HCT116 (cell line): ENCODE results near the gene PPP4R3A. TPM values are rescaled to one million over a fixed set of nuclear protein-coding genes. Genes with fewer than 3 reads are reported as not detected.

ENCODE experiments used
- ATAC-seq: fragments of 200-7000 bp; cut with Tn5 transposase; 2 replicates; pipeline ENCODE4 v1.9.1; 2020; ENCODE audit warnings: mild to moderate bottlenecking, moderate library complexity
- BruUV-seq: library from RNA; stranded (reverse); fragments of 400-500 nt; replicated peaks from 2 replicates; lab custom pipeline; 2021; lab: Mats Ljungman, UMichigan
- CTCF ChIA-PET: fragments of 300-600 bp; sonication (Branson Sonifier 250); formaldehyde crosslinking; loops from one replicate; lab custom pipeline; 2021; ENCODE audit warnings: antibody characterized with exemption; lab: Charles Lee
- POLR2A ChIA-PET: fragments of 300-600, 350-600 bp; sonication (Branson Sonifier 250); formaldehyde crosslinking; loops from one replicate; lab custom pipeline; 2021; ENCODE audit warnings: antibody characterized with exemption; lab: Charles Lee
- RAD21 ChIA-PET, 2 experiments: fragments of 300-600 bp; sonication (Branson Sonifier 250); formaldehyde crosslinking; loops; one replicate each; lab custom pipeline; 2023; ENCODE audit warnings: low total read pairs in 2 of 2; ENCODE audit not compliant: uncharacterized antibody in 2 of 2, unreplicated experiment in 2 of 2, low non-redundant PET in 1 of 2; lab: Charles Lee
- DNase-seq: peaks from one replicate; pipeline ENCODE4 v3.0.0-alpha.2; 2010; ENCODE audit warnings: low read depth, low spot score
- H2AFZ ChIP-seq: fragments of 200-600 bp; shearing (Covaris generic), sonication (generic); 2 replicates; pipeline ENCODE4 v1.6.1; 2017; ENCODE audit warnings: low read depth, mixed run types, mixed read lengths, antibody characterized with exemption, low read length; ENCODE audit not compliant: poor library complexity, severe bottlenecking
- H3K27ac ChIP-seq: 2 replicates; pipeline ENCODE4 v1.5.1; 2012; ENCODE audit warnings: low read depth, low read length
- H3K27me3 ChIP-seq: fragments of 200-600 bp; sonication (generic); 2 replicates; pipeline ENCODE4 v1.6.1; 2016; ENCODE audit warnings: mixed run types, low read length, mixed read lengths; ENCODE audit not compliant: insufficient read depth
- H3K36me3 ChIP-seq, 2 experiments: fragments of 200-500 bp in 1 of 2; fragments of 200-600 bp in 1 of 2; sonication (Bioruptor generic) in 1 of 2; sonication (generic) in 1 of 2; 2 replicates each; pipeline versions ENCODE4 v1.5.1 to v1.6.1; 2014 to 2016; ENCODE audit warnings: low read length in 2 of 2, inconsistent platforms in 1 of 2, mixed read lengths in 1 of 2, mixed run types in 1 of 2; ENCODE audit not compliant: insufficient read depth in 2 of 2, control insufficient read depth in 1 of 2
- H3K4me1 ChIP-seq, 2 experiments: fragments of 200-600 bp in 1 of 2; sonication (generic) in 1 of 2; 2 replicates each; pipeline versions ENCODE4 v1.5.1 to v1.6.1; 2012 to 2017; ENCODE audit warnings: low read length in 2 of 2, inconsistent platforms in 1 of 2, mild to moderate bottlenecking in 1 of 2, mixed read lengths in 1 of 2, mixed run types in 1 of 2, moderate library complexity in 1 of 2; ENCODE audit not compliant: insufficient read depth in 2 of 2, control insufficient read depth in 1 of 2
- H3K4me2 ChIP-seq: fragments of 200-600 bp; sonication (generic); 2 replicates; pipeline ENCODE4 v1.6.1; 2017; ENCODE audit warnings: mixed run types, low read length, mixed read lengths
- H3K4me3 ChIP-seq, 2 experiments: fragments of 200-600 bp in 1 of 2; sonication (generic) in 1 of 2; replicated peaks in 1 of 2; 2 replicates each; pipeline ENCODE4 v1.5.1; 2011 to 2016; ENCODE audit warnings: low read length in 2 of 2, control low read depth in 1 of 2, low read depth in 1 of 2, mild to moderate bottlenecking in 1 of 2, mixed read lengths in 1 of 2, mixed run types in 1 of 2
- H3K79me2 ChIP-seq: fragments of 200-600 bp; sonication (generic); 2 replicates; pipeline ENCODE4 v1.6.1; 2017; ENCODE audit warnings: mild to moderate bottlenecking, mixed run types, low read length, moderate library complexity, mixed read lengths; ENCODE audit not compliant: insufficient read depth
- H3K9ac ChIP-seq: fragments of 200-600 bp; sonication (generic); 2 replicates; pipeline ENCODE4 v1.6.1; 2016; ENCODE audit warnings: low read length, mixed read lengths
- H3K9me2 ChIP-seq: fragments of 200-600 bp; sonication (generic), shearing (Covaris generic); 2 replicates; pipeline ENCODE4 v1.6.1; 2017; ENCODE audit warnings: mixed run types, mild to moderate bottlenecking, moderate library complexity; ENCODE audit not compliant: insufficient read depth
- H3K9me3 ChIP-seq, 2 experiments: fragments of 200-500 bp in 1 of 2; fragments of 200-600 bp in 1 of 2; sonication (Bioruptor generic) in 1 of 2; sonication (generic) in 1 of 2; 2 replicates each; pipeline ENCODE4 v1.6.1; 2014 to 2017; ENCODE audit warnings: low read length in 2 of 2, mixed read lengths in 2 of 2, inconsistent platforms in 1 of 2, low read depth in 1 of 2, mild to moderate bottlenecking in 1 of 2, mixed run types in 1 of 2, moderate library complexity in 1 of 2; ENCODE audit not compliant: control insufficient read depth in 1 of 2, insufficient read depth in 1 of 2
- H4K20me1 ChIP-seq: fragments of 200-600 bp; sonication (generic), shearing (Covaris generic); 2 replicates; pipeline ENCODE4 v1.6.1; 2017; ENCODE audit warnings: mixed run types, mild to moderate bottlenecking, moderate library complexity; ENCODE audit not compliant: insufficient read depth
- CEBPB ChIP-seq: IDR thresholded peaks from 2 replicates; pipeline ENCODE4 v1.6.1; 2012; ENCODE audit warnings: low read depth
- CTCF ChIP-seq, 3 experiments: fragments of 200-600 bp in 1 of 3; sonication (generic) in 1 of 3; IDR thresholded peaks in 2 of 3; conservative IDR thresholded peaks in 1 of 3; 2 replicates each; pipeline ENCODE4 v1.5.1; 2012 to 2017; ENCODE audit warnings: low read depth in 2 of 3, low read length in 2 of 3, antibody characterized with exemption in 1 of 3, borderline replicate concordance in 1 of 3, control low read depth in 1 of 3, mild to moderate bottlenecking in 1 of 3, mixed read lengths in 1 of 3, mixed run types in 1 of 3, moderate library complexity in 1 of 3; ENCODE audit not compliant: insufficient read depth in 1 of 3
- EGR1 ChIP-seq: IDR thresholded peaks from 2 replicates; pipeline ENCODE4 v1.6.1; 2012; ENCODE audit warnings: low read depth
- FOSL1 ChIP-seq: IDR thresholded peaks from 2 replicates; pipeline ENCODE4 v1.6.1; 2012; ENCODE audit warnings: low read depth
- MAX ChIP-seq: IDR thresholded peaks from 2 replicates; pipeline ENCODE4 v1.6.1; 2012
- RAD21 ChIP-seq: IDR thresholded peaks from 2 replicates; pipeline ENCODE4 v1.6.1; 2012; ENCODE audit warnings: low read depth, mild to moderate bottlenecking
- SIN3A ChIP-seq: IDR thresholded peaks from 2 replicates; pipeline ENCODE4 v1.6.1; 2012; ENCODE audit warnings: low read depth
- YY1 ChIP-seq: IDR thresholded peaks from 2 replicates; pipeline ENCODE4 v1.6.1; 2011; ENCODE audit warnings: low read length, low read depth, moderate library complexity, mild to moderate bottlenecking; ENCODE audit not compliant: insufficient replicate concordance; ENCODE audit errors: extremely low read depth
- intact Hi-C: fragments of 100-400 bp; cut with micrococcal nuclease; formaldehyde crosslinking; loops from 2 replicates; pipeline ENCODE4 v1.10.0; 2022
- total RNA-seq: library from RNA; stranded (reverse); gene quantifications from one replicate; pipeline ENCODE4 v1.2.1, GENCODE V29; 2021; ENCODE audit not compliant: unreplicated experiment

The PPP4R3A gene
- total RNA-seq, 1 experiment from 2014 or later: 67.7 TPM

GRCh38 chr14:91533623-91534022, 23.5 kb upstream of the PPP4R3A start:
- Histone ChIP-seq H3K9me3 (no peaks in the 10 kb centered on the region), H3K27ac (no peak overlapping the region), H3K4me1 (no peaks in the 10 kb centered on the region), H3K4me2 (no peak overlapping the region), H3K27me3 (no peaks in the 10 kb centered on the region), H3K36me3 (no peaks in the 10 kb centered on the region), H3K4me3 (no peak overlapping the region), H2AFZ (no peak overlapping the region), H4K20me1 (no peaks in the 10 kb centered on the region), H3K9me2 (no peaks in the 10 kb centered on the region), H3K79me2 (no peaks in the 10 kb centered on the region), H3K9ac (no peak overlapping the region)
- DNase-seq (no peak), ATAC-seq (no peak)
- POLR2A ChIA-PET: no interaction called here
- RAD21 ChIA-PET: no interaction called here
- no peak for TF ChIP-seq YY1
- no peak for TF ChIP-seq CEBPB
- TF ChIP-seq SIN3A: no peak
- TF ChIP-seq RAD21: no peak
- TF ChIP-seq EGR1: no peak
- CTCF ChIA-PET: no interaction called here
- no TSS peak for BruUV-seq
- intact Hi-C loops: no loop called here

DNA sequence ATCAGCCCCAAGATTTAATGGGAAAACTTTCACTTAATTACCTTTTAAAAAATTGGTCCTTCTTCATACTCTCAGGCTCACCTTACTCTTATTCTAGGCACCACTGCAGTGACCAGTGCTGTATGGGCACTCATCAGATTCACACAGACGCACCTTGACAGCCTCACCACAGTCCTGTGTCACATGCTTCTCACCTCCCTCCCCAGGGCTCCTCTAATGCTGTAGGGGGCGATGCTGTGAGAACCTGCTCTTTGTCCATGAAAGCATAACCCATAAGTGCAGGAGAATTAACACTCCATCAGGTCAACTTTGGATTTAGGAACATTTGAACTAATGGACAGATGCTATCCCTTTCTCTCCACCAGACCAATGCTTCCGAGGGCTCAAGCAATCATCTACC, 13.9 kb upstream of the PPP4R3A start:
- no peaks in the 10 kb centered on the region for H3K79me2 ChIP-seq
- H3K4me1 ChIP-seq: no peaks in the 10 kb centered on the region
- peak; percentile 83 for ATAC-seq
- TF ChIP-seq FOSL1 (no peak), MAX (0 out of 2 replicates have a peak, but pooled peaks have one; percentile 36), CTCF (IDR thresholded peaks at IDR 0.05 in 2 of 3, conservative IDR thresholded peaks at IDR 0.05 in 1 of 3; ENCODE audit: borderline replicate concordance in 1 of 3, insufficient read depth in 1 of 3, low read depth in 2 of 3, low read length in 2 of 3) (peak in 2 of 3 experiments; percentile 24 to 26; a peak in 4 of 6 replicates)
- TF ChIP-seq, all 23 proteins: peak for 2
- BruUV-seq: no TSS peak
- ChIA-PET POLR2A (no interaction called here), RAD21 (no interaction called here), CTCF (no interaction called here)
- H3K27me3 ChIP-seq: no peaks in the 10 kb centered on the region
- H2AFZ ChIP-seq: no peak overlapping the region
- no peak for DNase-seq
- H4K20me1 ChIP-seq: no peaks in the 10 kb centered on the region
- no peak overlapping the region for H3K9ac ChIP-seq
- H3K27ac ChIP-seq: no peak overlapping the region
- H3K36me3 ChIP-seq: no peaks in the 10 kb centered on the region
- no peaks in the 10 kb centered on the region for H3K9me2 ChIP-seq
- H3K9me3 ChIP-seq: no peaks in the 10 kb centered on the region
- no peak overlapping the region for H3K4me3 ChIP-seq
- H3K4me2 ChIP-seq: no peak overlapping the region
- intact Hi-C loops: no loop called here
